GM18517 (cell line): ENCODE data around the gene LYPLAL1.
A peak's percentile ranks its signal among the peaks of the same experiment; 100 is the strongest.
"Not testable (repeated sequence)": the region's sequence is repeated elsewhere in the genome, so short reads cannot be mapped to it uniquely, and the experiment has no call there.

ENCODE experiments used
- ATAC-seq: cut with Tn5 transposase; IDR thresholded peaks from one replicate; pipeline ENCODE4 v1.9.1; 2021; ENCODE audit warnings: mild to moderate bottlenecking, moderate library complexity; ENCODE audit not compliant: unreplicated experiment

Gene LYPLAL1

DNA sequence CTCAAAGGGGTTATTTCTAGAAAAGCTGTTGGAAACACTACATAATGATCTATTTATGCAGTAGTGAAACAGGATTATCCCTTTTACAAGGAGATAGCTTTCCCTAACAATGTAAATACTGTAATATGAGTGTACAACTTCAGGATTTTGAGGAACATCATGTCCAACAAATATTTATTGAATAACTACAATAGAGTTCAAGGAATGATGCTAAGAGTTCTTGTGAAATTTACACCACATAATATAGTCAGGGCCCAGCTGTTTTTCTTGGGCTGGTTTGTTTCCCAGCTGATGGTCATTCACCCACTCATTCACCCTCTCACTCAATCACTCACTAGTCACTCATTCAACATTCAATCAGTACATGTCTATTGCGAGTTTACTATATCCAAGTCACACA lies 12.3 kb upstream of the LYPLAL1 start:
- no peak for ATAC-seq

DNA sequence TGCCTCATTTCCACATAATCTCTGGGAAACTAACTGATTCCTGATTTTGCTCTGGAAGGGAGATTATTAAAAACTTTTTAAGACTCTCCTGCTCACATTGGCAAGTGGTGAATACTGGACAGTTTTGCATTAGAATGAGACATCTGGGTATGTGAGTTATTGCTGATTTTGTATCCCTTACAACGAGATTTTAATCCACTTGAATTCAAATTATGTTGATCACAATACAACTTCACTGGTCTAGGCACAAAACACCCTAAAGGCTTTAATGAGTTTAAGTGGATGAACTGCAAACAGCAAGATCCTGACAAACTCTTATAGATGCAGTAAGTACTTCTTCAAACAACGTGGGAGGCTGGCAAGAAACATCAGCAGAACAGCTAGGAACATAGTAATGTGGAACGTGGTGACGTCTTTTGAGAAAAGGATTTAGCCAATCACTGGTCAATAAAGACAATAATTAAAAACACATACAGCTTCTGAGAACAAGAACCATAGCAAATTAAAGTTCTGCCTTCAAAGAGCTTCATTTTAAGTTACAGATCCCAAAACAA lies 10.2 kb upstream of the LYPLAL1 start:
- ATAC-seq = no peak

DNA sequence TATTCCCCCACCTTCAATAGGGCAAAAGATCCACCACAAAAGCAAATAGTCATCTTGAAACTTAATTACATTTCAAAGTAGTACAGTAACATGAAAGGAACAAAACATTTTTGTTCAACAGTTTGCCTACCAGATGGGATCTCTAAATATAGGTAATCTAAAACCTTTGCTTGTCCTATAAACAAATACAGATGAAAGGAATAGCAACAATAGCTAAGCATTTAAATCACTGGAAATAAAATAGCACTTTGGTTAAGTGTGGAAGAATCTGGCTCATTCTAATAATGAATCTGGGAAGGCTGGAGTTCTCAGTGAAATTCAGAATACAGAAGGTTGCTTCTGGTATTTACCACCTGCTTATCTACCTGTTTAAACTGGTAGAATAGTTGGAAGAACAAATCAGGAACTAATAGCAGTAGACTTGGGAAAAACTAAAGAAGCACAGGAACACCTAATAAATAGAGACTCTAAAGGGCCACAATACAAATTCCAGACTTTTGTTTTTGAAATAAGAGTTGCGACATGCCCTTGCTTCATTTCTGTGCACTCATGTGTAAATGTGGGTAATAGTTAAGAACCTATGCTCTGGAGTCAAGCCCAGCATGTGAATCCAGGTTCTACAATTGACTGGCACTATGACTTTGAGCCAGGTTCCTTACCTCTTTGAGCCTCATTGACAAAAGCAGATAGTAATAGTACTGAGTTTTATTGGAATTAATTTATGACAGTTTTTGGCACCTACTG lies 2.3 kb upstream of the LYPLAL1 start:
- no peak for ATAC-seq

DNA sequence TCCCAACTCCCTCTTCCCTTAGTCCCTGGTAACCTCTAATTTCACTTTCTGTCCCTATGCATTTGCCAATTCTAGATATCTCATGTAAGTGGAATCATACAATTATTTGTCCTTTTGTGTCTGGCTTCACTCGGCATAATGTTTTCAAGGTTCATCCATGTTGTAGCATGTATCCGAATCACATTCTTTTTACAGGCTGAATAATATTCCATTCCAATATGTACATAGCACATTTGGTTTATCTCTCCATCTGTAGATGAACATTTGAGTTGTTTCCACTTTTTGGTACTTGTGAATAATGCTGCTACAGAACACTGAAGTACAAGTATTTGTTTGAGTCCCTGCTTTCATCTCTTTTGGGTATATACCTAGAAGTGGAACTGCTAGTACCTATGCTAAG lies 857 bp upstream of the LYPLAL1 start:
- no peak for ATAC-seq

DNA sequence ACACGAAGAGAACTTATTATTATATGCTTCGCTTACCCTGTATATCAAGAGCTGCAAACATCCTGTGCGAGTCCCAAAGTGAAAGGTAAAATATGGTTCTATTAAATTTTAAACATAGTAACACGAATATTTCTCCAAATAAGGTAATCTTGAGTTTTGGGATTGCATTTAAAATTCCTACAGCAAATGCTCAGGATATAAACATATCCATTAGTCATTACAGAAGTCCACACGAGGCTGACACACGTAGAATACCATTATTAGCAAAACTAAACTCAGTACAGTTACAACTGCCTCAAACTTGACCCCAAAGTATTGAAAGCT lies 282 bp upstream of the LYPLAL1 start:
- ATAC-seq = peak; percentile 66

DNA sequence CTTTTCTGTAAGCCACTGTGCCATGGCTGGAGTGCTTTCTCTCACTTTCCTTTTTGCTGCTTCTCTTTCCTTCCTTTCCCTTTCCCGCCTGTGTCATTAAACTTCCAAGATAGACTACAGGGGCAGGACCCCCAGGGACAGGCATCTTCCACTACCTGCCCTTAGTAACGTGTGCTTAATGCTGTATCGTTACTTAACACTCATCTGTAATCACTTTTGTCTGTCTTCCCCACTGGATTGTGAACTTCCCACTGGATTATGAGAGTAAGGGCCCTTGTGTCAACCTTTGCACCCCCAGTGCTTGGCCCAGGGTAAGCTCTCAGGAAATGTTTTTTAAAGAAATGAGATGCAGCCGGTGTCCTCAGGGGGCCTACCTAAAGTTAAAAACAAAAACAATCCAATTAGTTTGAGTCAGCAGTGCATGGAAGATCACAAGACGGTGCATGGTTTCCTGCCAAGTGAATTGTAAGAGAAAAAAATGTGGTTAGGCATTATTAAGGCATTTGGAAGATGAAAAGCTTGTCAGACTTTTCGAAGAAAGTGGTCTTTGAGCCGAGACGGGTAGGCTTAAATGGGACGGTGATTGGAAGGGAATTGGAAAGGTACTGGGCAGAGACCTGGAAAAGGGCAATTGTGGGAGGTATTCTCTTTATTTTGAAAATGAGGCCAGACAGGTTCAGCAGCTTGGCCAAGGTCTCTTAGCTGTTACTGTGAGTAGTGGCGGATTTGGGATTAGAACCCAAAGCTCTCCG lies 958 bp downstream of the LYPLAL1 start:
- ATAC-seq = peak; percentile 34

DNA sequence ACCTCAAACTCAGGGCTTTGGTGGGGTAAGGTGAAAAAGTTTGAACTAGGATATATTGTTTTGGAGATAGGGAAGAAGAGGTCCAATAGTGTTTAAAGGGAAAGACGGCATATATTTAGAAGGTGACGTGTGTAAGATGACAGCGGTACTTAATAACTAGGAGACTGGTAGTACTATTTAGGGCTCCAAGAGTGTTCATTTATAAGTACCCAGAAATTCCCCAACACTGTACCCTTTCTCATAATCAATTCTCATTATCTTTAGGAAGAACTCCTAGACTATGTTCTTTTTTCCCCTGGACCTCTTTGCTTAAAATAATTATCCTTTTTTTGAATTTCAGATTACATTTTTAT lies 1.5 kb downstream of the LYPLAL1 start:
- ATAC-seq = no peak

DNA sequence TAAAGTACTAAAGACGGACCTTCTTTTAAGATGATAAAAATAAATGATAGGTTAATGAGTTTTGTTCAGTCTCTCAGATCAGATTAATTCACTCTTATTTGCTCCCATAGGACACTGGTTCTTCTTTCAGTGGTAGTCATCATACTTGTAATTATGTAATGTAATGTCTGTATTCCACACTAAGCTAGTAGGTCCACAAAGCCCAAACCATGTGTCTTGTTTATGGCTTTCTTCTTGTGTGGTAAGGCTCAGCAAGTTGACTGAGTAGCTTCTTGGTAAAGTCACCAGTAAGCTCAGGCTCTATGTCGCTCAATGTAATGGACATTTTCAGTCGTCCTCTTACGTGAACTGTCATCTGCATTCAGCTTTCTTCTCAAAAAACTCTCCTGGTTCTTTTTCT lies 2.5 kb downstream of the LYPLAL1 start:
- ATAC-seq = no peak

DNA sequence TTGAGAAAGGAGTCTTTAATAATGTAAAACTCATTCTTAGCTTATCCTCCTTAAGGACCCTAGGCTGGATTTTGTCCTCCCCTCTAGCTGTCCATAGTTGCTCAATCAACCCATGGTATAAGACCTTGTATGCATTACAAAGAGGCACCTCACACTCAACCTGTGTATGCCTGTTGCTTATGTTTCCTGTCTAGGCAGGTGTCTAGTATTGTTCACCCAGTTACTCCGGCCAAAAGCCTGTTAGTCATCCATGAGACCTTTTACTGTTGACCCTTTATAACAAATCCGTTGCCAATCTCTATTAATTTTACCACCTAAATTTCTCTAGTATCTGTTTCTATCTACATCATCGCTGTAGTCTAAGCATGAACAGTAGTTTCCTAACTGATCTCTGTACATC lies 3.7 kb downstream of the LYPLAL1 start:
- ATAC-seq = peak; percentile 32

DNA sequence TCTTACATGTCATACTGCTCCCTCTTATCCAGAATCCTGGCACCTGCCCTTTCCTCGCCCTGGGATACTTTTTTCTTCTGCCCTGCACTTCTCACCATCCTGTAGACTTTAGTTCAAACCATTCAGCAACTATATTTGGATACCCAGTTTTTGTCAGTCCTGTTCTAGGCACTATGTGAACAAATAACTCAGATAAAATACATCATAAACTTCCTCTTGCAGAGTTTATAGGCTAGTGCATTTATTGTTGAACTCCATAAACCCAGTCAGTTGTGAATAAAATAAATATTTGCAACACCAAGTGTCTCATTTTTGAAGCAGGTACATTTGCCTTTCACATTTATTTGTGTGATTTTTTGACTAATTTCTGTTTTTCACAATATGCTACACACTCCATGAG lies 4.3 kb downstream of the LYPLAL1 start:
- no peak for ATAC-seq

DNA sequence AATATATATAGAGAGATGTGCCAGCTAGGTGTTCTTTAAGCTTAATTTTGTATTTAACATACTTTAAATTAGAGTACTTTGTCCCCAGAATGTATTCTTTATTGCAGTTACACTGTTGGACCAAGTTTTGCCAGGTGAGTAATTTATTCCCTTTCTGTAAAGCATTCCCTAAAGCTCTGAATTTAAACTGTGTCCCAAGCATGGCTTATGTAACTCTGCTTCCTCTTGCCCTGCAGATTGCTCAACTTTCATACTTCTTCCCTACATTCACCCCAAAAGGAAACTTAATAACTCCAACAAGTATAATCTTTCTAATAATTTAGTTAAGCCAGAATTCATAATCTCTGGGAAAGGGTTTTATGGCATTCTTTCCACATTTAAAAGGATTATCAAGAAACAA lies 5.6 kb downstream of the LYPLAL1 start:
- no peak for ATAC-seq

DNA sequence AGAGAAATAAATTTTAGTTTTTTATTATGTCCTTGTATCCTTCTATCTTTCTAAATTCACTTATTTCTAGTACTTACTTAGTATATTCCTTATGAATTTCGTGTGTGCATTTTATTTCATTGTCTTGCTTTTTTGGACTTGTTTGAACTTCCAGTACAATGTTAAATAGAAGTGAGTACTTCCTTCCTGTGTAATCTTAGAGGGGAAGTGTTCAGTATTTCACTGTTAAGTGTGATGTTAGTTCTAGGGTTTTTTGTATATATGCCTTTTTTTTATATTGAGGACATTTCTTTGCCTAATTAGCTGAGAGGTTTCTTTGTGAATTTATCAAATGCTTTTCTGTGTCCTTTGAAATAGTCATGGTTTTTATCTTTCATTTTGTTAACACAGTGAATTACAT lies 10.7 kb downstream of the LYPLAL1 start:
- ATAC-seq = no peak

DNA sequence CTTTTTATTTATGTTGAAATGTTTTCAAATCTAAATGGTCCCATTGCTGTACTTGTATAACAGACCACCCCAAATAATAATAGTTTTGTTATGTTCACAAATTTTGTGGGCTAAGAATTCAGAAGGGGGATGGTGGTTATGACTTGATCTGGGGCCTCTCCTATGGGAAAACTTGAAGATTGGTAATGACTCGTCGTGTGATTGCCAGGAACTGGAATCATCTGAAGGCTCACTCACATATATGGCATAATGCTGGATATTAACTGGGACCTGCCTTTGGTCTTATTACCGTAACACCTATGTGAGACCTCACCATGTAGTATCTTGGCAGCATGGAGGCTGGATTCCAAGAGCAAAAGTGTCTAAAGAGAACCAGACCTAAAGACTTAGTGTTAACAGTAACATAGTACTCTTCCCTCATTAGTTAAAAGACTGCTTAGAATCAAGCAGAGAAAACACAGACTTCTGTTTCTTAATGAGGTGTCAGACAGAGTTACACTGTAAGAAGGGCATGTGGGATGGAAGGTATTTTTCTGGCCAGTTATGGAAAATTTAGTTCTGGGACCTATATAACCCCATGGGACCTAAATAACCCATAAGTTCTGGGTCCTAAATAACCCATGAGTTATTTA lies 11.9 kb downstream of the LYPLAL1 start:
- no peak for ATAC-seq

DNA sequence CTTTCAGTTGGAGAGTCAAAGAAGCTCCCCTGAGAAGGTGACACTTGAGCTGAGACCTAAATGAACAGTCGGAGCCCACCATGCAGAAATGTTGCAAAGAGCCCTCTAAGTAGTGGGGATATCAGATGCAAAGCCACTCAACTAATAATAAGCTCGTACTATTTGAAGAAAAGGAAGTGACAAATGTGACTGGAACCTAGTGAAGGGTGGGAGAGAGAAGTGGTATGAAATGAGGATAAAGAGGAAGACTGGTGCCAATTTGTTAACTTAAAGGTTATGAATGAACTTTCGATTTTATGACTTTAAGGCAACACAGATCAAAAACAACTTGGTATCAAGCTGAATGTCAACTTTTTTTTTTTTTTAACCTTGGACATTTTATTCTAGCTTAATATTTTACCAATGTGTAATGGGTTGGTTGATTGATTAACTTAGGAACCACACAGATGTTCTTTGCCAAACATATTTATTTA lies 14.7 kb downstream of the LYPLAL1 start:
- ATAC-seq = peak; percentile 43

DNA sequence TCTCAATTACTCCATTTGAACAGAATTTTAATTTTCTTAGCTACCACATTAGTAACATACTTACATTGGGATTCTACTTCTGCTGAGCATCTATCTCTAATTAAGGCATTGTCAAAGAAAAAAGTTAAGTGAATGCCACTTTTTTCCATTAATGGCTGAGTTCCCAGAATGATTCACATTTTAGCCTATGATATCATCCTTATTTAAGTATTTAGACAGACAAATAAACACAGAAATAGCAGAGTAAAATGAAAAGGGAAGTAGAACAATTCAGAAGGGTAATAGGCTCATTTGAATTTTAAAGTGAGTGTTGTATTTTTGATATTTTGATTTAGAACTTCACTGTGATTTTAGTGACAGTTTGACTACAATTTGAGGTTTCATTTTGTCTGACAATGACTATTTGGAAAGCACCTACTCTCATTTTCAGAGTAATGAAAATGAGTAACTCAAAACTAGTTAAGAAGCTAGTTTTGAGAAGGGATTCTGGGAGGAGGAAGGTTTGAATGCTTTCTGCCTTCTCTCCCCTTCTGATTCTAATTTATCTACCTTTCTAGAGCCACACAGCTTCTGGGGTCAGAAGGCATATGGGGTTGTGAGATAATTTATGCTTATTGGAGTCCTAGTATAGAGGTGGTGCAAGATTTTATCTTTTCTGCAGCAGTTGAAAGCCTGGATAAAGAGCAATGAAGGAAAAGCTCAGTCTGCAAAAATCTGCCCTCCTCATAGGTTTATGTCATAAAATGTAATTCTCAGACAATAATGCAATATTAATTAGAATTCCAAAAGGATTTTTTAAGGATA lies 15.5 kb downstream of the LYPLAL1 start:
- peak; percentile 80 for ATAC-seq

DNA sequence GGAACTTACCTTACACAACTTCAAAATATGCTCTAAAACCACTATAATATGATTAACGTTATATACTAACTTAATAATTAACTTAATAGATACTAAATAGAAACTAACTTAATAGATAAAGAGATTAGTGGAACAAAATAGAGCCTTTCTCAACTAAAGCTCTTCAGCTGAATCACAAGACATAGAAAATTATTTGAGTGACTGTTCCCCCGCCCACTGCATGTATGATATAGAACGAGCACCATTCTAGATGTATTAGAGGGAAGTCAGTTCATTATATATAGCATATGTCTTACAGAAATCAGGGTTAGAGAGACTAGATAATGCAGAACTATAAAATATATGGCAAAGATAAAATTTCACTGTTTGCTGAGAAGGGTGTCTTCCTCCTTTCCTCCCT lies 16.3 kb downstream of the LYPLAL1 start:
- no peak for ATAC-seq

DNA sequence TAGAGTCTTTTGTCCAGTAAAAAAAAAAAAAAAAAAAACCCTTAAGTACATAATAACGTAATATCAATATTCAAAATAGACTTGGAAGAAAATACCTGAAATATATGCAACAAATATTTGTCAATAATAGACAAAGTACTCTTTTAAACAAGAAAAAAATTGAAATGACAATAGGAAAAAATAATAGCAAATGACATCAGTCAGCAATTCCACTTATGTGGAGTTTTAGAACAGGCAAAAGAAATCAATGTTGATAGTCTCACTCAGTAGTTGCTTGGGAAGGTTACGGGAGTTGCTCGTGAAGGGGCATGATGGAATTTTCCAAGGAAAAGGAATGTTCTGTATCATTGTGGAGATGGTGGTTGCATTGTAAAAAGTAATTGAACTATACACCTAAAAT lies 16.9 kb downstream of the LYPLAL1 start:
- ATAC-seq = no peak

DNA sequence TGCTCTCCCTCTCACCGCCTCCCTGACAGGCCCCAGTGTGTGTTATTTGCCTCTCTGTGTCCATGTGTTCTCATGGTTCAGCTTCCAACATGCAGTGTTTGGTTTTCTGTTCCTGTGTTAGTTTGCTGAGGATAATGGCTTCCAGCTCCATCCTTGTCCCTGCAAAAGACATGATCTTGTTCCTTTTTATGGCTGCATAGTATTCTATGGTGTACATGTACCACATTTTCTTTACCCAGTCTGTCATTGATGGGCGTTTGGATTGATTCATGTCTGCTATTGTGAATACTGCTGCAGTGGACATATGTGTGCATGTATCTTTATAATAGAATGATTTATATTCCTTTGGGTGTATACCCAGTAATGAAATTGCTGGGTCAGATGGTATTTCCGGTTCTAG lies 22.2 kb downstream of the LYPLAL1 start:
- not testable (repeated sequence) for ATAC-seq

DNA sequence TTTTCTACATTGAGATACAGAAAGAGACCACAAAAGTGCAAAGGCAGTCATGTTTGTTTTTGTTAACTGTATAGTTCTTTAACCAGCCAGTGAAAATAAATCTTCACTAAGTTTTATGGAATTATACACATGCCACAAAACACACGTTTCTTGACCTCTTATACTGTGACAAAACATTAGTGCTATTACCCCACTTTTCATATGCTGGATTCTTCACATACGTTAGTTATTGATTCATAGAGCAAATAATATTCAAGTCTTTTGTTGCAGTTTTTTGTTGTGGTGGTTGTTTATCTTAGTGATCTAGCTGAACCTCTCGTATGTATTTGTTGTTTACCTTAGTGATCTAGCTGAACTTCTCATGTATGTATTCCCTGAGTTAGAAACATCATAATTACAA lies 28.0 kb downstream of the LYPLAL1 start:
- no peak for ATAC-seq

DNA sequence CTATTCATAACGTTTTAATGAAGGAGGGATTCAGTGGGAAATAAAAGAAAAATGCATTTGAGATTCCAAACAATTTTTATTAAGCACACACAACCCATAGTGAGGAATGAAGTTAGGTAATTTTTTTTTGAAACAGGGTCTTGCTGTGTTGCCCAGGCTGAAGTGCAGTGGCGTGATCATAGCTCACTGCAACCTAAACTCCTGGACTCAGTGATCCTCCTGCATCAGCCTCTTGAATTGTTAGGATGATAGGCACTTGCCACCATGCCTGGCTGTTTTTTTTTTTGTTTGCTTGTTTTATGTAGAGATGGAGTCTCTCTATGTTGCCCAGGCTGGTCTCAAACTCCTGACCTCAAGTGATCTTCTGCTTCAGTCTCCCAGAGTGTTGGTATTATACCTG lies 28.9 kb downstream of the LYPLAL1 start:
- ATAC-seq = no peak

DNA sequence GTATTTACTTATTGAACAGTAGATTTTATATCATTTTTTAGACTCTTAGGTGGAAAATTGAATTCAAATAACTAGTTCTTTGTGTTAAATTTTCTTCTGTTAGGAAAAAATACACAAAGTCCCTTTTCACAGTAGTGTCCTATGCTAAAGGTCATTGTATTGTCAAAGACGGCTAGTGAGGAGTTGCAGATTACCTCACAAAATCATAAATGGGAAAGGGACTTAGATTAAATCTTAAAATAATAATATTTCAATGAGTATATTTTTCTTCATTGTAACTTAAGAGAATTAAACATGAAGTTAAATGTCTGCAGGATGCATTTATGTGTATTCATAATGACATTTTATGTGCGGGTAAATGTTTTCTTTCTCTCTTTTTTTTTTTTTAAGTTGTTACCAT lies 32.7 kb downstream of the LYPLAL1 start:
- no peak for ATAC-seq
